ENCODE data around the gene ALDH1A1. TPM values are rescaled to one million over a fixed set of nuclear protein-coding genes. Genes with fewer than 3 reads are reported as not detected.

Gene ALDH1A1
- total and polyA plus RNA-seq, 9 of the 15 experiments (the other 6 are each of a cell fraction or from before 2014, with no cell fraction given), result 1.8 to 86.3 (median 24.4) TPM

DNA sequence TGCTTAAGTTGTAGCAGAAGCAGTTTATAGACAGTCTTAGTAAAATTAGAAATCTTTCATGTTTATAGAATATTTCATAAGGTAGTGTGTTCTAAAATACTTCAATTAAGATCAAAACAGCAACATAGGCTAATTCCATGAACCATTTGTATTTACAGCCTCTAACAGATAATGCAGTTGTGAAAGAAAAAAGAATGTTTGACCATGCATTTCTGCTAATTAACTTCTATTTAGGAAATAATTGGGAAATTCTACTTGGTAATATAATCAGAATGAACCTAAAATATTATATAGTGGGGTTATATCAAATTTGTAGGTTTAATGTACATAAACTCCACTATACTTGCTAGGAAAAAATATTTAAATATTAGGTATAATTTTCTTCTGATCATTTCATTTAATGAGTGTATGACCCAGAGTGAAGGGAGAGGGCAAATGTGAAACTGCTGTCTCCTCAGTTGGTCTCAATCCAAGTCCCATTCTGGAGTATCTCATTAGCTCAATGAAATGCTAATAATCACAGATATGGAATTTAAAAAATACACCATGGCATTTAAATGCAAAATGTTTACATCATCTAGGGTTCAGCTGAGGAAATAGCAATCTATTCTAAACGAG lies 34.9 kb downstream of the ALDH1A1 start:
- no peaks in the 10 kb centered on the region for H3K9me3 ChIP-seq (replicated peaks; ENCODE audit: control insufficient read depth, insufficient read depth, low read depth, low read length)
- H3K4me3 ChIP-seq, result no peak overlapping the region
- no TSS peak for BruUV-seq (replicated peaks)
- intact Hi-C loops (cut with micrococcal nuclease), result no loop called here
- DNase-seq (ENCODE audit: extremely low read depth in 1 of 4, low spot score in 3 of 4), result no peak
- no peak overlapping the region for H2AFZ ChIP-seq (ENCODE audit: low read depth, low read length)
- CTCF ChIA-PET (ENCODE audit: low intra/inter-chr PET ratio), result no interaction called here
- no peaks in the 10 kb centered on the region for H3K36me3 ChIP-seq (ENCODE audit: control insufficient read depth, insufficient read depth, low read length)
- ATAC-seq, result no peak
- no peaks in the 10 kb centered on the region for H3K4me1 ChIP-seq (replicated peaks in 1 of 2; ENCODE audit: control insufficient read depth in 2 of 2, insufficient read depth in 2 of 2, low read length in 2 of 2)
- no peaks in the 10 kb centered on the region for H3K9me1 ChIP-seq (ENCODE audit: control insufficient read depth, insufficient read depth, low read length)
- no peak overlapping the region for H3K9ac ChIP-seq (ENCODE audit: insufficient read depth in 1 of 2, low read depth in 2 of 2, low read length in 2 of 2)
- POLR2A ChIA-PET, result interaction anchor here (0.6 kb wide), 1 partner anchor 34 kb away, joined by 3 read pairs; no protein-coding TSS in a partner anchor
- no peak overlapping the region for H3K4me2 ChIP-seq (ENCODE audit: insufficient read depth, low read length)
- no peaks in the 10 kb centered on the region for H3K27me3 ChIP-seq (ENCODE audit: control insufficient read depth in 2 of 2, insufficient read depth in 2 of 2, low read length in 2 of 2)
- 0% methylated on average over 1 of the region's 1 CpG for WGBS (ENCODE audit: insufficient coverage, low coverage, missing lambda C conversion rate)
- FAIRE-seq, result no peak
- H3K27ac ChIP-seq (ENCODE audit: extremely low read depth, low read depth, low read length), result no peak overlapping the region
- H3K79me2 ChIP-seq (ENCODE audit: control insufficient read depth, insufficient read depth, low read length), result no peaks in the 10 kb centered on the region
- no peaks in the 10 kb centered on the region for H4K20me1 ChIP-seq (replicated peaks; ENCODE audit: control insufficient read depth, insufficient read depth, low read length)
- in situ Hi-C loops (cut with MboI), result no loop called here
- no peak for TF ChIP-seq MEIS2 (IDR thresholded peaks at IDR 0.05; ENCODE audit: partially characterized antibody)
- no peak for TF ChIP-seq ETS2 (tag; IDR thresholded peaks at IDR 0.05; ENCODE audit: borderline replicate concordance, poor library complexity, severe bottlenecking)
- TF ChIP-seq, protein P1, sequence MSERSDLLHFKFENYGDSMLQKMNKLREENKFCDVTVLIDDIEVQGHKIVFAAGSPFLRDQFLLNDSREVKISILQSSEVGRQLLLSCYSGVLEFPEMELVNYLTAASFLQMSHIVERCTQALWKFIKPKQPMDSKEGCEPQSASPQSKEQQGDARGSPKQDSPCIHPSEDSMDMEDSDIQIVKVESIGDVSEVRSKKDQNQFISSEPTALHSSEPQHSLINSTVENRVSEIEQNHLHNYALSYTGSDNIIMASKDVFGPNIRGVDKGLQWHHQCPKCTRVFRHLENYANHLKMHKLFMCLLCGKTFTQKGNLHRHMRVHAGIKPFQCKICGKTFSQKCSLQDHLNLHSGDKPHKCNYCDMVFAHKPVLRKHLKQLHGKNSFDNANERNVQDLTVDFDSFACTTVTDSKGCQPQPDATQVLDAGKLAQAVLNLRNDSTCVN (CRISPR knock-in tag; IDR thresholded peaks at IDR 0.05), result no peak
- TF ChIP-seq, protein P2, sequence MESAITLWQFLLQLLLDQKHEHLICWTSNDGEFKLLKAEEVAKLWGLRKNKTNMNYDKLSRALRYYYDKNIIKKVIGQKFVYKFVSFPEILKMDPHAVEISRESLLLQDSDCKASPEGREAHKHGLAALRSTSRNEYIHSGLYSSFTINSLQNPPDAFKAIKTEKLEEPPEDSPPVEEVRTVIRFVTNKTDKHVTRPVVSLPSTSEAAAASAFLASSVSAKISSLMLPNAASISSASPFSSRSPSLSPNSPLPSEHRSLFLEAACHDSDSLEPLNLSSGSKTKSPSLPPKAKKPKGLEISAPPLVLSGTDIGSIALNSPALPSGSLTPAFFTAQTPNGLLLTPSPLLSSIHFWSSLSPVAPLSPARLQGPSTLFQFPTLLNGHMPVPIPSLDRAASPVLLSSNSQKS (CRISPR knock-in tag; IDR thresholded peaks at IDR 0.05), result no peak
- TF ChIP-seq HDAC3 (IDR thresholded peaks at IDR 0.05; ENCODE audit: borderline replicate concordance, partially characterized antibody), result no peak
- TF ChIP-seq SP1 (CRISPR knock-in tag; IDR thresholded peaks at IDR 0.05), result no peak
- TF ChIP-seq, protein P3, sequence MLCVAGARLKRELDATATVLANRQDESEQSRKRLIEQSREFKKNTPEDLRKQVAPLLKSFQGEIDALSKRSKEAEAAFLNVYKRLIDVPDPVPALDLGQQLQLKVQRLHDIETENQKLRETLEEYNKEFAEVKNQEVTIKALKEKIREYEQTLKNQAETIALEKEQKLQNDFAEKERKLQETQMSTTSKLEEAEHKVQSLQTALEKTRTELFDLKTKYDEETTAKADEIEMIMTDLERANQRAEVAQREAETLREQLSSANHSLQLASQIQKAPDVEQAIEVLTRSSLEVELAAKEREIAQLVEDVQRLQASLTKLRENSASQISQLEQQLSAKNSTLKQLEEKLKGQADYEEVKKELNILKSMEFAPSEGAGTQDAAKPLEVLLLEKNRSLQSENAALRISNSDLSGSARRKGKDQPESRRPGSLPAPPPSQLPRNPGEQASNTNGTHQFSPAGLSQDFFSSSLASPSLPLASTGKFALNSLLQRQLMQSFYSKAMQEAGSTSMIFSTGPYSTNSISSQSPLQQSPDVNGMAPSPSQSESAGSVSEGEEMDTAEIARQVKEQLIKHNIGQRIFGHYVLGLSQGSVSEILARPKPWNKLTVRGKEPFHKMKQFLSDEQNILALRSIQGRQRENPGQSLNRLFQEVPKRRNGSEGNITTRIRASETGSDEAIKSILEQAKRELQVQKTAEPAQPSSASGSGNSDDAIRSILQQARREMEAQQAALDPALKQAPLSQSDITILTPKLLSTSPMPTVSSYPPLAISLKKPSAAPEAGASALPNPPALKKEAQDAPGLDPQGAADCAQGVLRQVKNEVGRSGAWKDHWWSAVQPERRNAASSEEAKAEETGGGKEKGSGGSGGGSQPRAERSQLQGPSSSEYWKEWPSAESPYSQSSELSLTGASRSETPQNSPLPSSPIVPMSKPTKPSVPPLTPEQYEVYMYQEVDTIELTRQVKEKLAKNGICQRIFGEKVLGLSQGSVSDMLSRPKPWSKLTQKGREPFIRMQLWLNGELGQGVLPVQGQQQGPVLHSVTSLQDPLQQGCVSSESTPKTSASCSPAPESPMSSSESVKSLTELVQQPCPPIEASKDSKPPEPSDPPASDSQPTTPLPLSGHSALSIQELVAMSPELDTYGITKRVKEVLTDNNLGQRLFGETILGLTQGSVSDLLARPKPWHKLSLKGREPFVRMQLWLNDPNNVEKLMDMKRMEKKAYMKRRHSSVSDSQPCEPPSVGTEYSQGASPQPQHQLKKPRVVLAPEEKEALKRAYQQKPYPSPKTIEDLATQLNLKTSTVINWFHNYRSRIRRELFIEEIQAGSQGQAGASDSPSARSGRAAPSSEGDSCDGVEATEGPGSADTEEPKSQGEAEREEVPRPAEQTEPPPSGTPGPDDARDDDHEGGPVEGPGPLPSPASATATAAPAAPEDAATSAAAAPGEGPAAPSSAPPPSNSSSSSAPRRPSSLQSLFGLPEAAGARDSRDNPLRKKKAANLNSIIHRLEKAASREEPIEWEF (CRISPR knock-in tag; IDR thresholded peaks at IDR 0.05), result no peak
- no peak for TF ChIP-seq MYNN (IDR thresholded peaks at IDR 0.05)
- no peak for TF ChIP-seq MYNN (CRISPR knock-in tag; IDR thresholded peaks at IDR 0.05)
- TF ChIP-seq FOXK1 (CRISPR knock-in tag; IDR thresholded peaks at IDR 0.05; ENCODE audit: borderline replicate concordance), result no peak
- TF ChIP-seq BRCA1 (IDR thresholded peaks at IDR 0.05), result no peak
- TF ChIP-seq BRCA1 (CRISPR knock-in tag; IDR thresholded peaks at IDR 0.05), result no peak
- no peak for TF ChIP-seq ZNF57 (CRISPR knock-in tag; IDR thresholded peaks at IDR 0.05)
- no peak for TF ChIP-seq YBX1 (IDR thresholded peaks at IDR 0.05)
- TF ChIP-seq, protein P4, sequence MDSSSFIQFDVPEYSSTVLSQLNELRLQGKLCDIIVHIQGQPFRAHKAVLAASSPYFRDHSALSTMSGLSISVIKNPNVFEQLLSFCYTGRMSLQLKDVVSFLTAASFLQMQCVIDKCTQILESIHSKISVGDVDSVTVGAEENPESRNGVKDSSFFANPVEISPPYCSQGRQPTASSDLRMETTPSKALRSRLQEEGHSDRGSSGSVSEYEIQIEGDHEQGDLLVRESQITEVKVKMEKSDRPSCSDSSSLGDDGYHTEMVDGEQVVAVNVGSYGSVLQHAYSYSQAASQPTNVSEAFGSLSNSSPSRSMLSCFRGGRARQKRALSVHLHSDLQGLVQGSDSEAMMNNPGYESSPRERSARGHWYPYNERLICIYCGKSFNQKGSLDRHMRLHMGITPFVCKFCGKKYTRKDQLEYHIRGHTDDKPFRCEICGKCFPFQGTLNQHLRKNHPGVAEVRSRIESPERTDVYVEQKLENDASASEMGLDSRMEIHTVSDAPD (CRISPR knock-in tag; IDR thresholded peaks at IDR 0.05), result no peak
